LNCaP clone FGC (cell line): Measurements from ENCODE around the gene SEPTIN10.

Source experiments
- DNase-seq: peaks from one replicate; pipeline ENCODE4 v3.0.0-alpha.2; 2011; ENCODE audit warnings: low read depth
- H3K4me3 ChIP-seq: 2 replicates; pipeline ENCODE4 v1.5.1; 2011; ENCODE audit warnings: mild to moderate bottlenecking, low read depth, low read length, control low read depth
- CTCF ChIP-seq: IDR thresholded peaks from 2 replicates; pipeline ENCODE4 v1.5.1; 2012; ENCODE audit warnings: mild to moderate bottlenecking; ENCODE audit not compliant: control insufficient read depth, insufficient read depth; ENCODE audit errors: extremely low read depth

Gene SEPTIN10

GRCh38 chr2:109526442-109526970, 87.3 kb downstream of the SEPTIN10 start:
- no peak for TF ChIP-seq CTCF
- DNase-seq, result no peak
- H3K4me3 ChIP-seq, result no peak overlapping the region

- no peak for DNase-seq
- no peak overlapping the region for H3K4me3 ChIP-seq
- TF ChIP-seq CTCF, result no peak
These were observed 87.9 kb downstream of the SEPTIN10 start for GRCh38 chr2:109525836-109526235.

- no peak for TF ChIP-seq CTCF
- no peak overlapping the region for H3K4me3 ChIP-seq
- DNase-seq, result no peak
These were observed 90.0 kb downstream of the SEPTIN10 start for GRCh38 chr2:109523536-109524361.

GRCh38 chr2:109523121-109523520, 90.6 kb downstream of the SEPTIN10 start:
- H3K4me3 ChIP-seq, result no peak overlapping the region
- no peak for DNase-seq
- no peak for TF ChIP-seq CTCF

GRCh38 chr2:109522063-109522374, 91.7 kb downstream of the SEPTIN10 start:
- H3K4me3 ChIP-seq, result no peak overlapping the region
- no peak for TF ChIP-seq CTCF
- DNase-seq, result no peak

GRCh38 chr2:109521233-109522062, 92.3 kb downstream of the SEPTIN10 start:
- no peak for DNase-seq
- no peak for TF ChIP-seq CTCF
- H3K4me3 ChIP-seq, result no peak overlapping the region
